ENCODE measurements around the gene FAM83F.
"Not testable (repeated sequence)": the region's sequence is repeated elsewhere in the genome, so short reads cannot be mapped to it uniquely, and the experiment has no call there.

FAM83F gene

GRCh38 chr22:39966470-39966869, 28.3 kb upstream of the FAM83F start:
- DNase-seq = no peak

DNA sequence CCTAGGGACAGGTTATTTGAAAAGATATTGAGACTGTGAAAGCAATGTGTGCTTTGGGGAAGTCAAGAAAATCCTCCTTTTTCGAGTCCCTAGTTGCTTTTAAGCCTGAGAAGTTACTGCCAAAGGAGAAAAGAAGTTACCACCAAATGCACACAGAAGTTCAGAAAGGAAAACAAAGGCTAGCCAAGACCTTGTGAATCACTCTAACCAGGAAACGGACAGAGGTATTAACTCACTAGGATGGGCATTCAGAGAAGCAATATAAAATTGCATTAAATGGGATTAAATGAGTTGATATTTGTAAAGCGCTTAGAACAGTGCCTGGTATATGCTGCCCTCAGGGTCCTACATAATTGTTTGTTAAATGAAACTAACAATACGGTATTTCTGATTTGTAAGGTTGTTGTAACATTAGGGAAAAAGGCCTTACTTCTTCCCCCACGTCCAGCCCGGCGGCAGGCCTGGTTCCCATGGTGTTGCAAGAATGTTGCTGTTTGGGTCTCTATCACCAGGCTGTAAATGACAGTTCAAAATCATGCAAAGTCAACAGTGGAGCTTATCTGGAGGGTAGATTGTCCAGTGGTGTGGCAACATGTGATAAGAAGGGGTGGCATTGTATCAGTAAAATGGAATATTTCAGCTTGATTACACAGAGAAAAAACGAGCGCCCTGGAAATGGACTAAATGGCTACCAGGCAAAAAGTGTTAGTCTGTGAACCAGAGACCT, 27.5 kb upstream of the FAM83F start:
- DNase-seq = no peak

- no peak for DNase-seq
Measured at GRCh38 chr22:39967996-39968972, 26.5 kb upstream of the FAM83F start.

GRCh38 chr22:39970742-39971141, 24.0 kb upstream of the FAM83F start:
- DNase-seq = no peak

DNA sequence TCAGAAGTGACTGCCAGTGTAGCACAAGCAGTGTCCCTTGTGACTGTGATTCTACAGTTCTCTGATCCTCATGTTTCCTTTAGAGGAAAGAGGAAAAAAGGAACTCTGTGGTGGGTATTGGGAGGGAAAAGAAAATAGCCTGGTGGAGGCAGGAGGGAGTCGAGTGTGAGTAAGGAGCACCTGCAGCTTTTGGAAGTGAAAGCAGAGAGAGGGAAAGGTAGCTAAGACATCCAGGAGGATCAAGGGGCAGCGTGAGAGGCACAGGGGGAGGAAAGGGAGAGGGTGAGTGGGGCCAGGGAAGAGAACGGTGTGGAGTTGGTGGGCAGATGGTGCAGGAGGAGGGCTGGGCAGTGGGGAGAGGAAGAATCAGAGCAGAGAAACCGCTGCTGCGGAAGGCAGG, 22.1 kb upstream of the FAM83F start:
- DNase-seq = no peak

DNA sequence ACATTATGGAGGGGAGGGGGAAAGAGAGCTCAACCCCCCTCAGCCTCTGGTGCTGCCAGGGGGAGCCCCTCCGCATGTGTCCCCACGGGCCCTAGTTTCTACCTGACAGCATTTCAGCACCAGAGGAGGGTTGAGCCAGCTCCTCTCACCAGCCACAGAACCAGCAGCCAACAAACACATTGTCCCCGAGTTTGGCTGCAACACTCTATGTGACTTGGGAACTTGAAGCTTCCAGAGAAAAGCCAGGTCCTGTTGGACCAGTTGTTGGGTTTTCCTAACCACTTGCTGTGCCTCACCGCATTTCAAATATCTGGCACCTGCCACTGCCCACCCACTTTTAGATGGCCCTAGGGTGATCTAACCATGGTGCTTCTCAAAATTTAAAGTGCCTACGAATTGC, 21.1 kb upstream of the FAM83F start:
- no peak for DNase-seq

DNA sequence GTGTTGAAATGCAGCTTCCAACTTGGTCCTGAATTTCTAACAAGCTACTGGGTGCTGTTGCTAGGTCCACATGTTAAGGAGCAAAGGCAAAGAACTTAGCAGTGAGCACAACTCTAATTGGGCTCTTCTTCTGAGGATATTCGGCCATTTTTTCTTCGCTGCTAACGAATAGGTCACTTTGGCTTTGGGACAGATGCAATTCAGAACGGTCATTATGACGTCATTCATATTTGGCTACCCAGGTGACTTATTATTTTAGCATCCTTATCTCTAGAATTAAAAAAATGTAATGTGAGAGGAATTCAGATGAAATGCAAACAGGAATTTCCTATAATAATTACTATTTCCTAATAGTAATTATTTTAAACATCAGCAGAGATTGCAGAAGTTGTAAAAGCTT, 20.7 kb upstream of the FAM83F start:
- DNase-seq = no peak

DNA sequence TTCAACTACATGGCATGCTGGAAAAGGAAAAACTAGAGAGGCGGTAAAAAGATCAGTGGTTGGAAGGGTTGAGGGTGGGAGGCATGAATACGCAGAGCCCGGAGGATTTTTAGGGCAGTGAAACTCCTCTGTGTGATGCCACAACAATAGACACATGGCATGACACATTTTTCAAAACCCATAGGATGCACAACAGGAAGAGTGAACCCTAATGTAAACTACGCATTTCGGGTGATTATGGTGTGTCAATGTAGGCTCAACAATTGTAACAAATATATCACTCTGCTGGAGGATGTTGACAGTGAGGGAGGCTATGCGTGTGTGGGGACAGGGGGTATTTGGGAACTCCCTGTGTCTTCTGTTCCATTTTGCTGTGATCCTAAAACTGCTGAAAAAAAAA, 15.7 kb upstream of the FAM83F start:
- DNase-seq = no peak

GRCh38 chr22:39979458-39979857, 15.3 kb upstream of the FAM83F start:
- DNase-seq = no peak

DNA sequence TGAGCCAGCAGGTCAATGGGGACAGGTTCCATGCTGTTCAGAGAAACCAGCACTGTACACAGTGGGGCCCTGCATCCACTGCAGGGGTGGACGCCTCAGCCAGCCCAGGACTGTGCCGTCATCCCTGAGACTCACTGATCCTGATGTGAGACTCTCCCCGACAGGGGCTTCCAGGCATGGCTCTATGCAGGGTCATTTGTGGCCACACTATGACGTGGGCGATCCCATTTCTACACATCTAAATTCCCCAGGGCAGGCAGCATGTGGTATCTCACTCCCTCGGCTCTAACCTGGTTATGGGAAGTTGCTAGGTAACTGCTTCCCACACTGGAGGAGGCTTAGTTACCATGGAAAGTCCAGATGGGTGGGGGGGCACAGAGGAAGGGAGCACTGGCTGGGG, 14.2 kb upstream of the FAM83F start:
- no peak for DNase-seq

GRCh38 chr22:39983346-39983745, 11.4 kb upstream of the FAM83F start:
- DNase-seq = no peak

- no peak for DNase-seq
Measured at GRCh38 chr22:39984006-39984405, 10.7 kb upstream of the FAM83F start.

DNA sequence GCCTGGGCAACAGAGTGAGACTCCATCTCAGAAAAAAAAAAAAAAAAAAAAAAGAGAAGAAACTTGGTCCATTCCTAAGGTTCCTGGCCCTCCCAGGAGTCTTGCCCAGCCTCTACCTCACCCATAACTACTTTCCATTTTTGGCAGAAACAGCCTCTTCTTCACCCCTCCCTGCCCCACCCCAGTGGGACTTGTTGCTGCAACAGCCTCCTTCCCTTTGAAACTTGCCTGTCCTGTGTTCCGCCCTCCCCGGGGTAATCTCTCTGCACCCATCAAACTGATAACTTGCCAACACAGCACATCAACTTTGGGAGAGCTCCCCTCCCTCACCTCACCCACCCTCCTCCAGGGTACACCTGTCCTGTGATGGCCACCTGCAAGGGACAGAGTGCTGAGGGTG, 10.0 kb upstream of the FAM83F start:
- no peak for DNase-seq

- peak; percentile 30 for DNase-seq
Measured at GRCh38 chr22:39985383-39986035, 9.2 kb upstream of the FAM83F start.

GRCh38 chr22:39988386-39989114, 6.2 kb upstream of the FAM83F start:
- no peak for DNase-seq

DNA sequence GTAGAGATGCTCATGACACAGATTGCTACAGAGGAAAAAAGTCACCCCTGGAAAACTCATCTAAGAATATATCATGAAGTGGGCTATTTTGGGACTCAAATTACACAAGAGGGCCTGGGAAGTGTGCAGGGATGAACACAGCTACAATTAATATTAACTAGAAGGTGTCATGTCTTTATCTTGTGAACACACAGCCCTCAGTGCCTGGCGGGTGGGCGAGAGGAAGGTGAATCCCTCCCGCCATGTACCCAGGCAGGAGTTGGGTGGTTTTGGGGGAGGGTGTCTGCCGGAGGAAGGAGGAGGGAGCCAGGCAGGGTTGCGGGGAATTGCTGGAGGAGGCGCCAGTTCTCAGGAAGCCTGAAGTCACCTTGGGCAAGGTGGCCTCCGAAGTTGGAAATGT, 5.1 kb upstream of the FAM83F start:
- DNase-seq = no peak

DNA sequence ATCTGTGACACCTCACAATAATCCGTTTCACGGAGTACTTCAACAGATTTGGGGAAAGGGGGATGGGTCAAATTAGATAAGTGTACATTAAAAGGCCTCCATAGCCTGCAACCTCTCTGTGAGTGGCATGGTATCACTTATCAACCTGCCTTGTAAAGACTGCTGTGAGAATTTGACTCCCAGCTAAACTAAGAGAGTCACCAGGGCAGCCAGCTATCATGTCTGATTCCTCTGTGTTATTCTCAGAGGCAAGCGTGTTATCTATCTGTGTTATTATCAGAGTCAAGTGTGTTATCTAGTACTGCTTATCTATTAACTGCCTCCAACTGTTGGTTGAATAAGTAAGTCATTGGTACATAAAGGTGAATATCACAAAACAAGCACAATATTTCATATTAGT, 4.1 kb upstream of the FAM83F start:
- DNase-seq = no peak

DNA sequence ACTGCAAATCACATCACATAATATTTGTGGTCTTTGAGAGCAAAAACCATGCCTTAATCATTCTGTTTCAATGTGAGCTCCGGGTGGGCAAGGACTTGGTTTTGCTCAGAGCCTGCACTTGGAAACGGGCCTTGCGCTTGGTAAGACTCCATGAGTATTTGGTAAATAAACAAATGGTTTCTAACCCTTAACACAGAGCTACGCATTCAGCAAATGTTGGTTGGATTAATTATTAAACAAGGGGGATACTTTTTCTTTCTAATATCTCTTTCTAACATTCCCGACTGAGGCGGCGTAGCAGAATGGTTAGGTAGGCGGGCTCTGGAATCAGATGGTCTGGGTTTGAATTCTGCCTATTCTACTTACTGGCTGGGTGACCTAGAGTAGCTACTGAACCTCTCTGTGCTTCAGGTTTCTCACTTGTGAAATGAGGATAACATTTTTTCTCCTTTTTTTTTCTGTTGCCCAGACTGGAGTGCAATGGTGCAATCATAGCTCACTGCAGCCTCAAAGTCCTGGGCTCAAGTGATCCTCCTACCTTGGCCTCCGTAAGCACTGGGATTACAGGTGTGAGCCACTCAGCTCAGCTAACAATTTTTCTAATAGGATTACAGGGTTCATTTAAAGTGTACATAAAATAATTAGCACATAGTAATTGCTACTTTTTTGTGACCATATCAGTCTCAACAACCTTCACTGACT, 3.4 kb upstream of the FAM83F start:
- no peak for DNase-seq

GRCh38 chr22:39992088-39992826, 2.5 kb upstream of the FAM83F start:
- no peak for DNase-seq

DNA sequence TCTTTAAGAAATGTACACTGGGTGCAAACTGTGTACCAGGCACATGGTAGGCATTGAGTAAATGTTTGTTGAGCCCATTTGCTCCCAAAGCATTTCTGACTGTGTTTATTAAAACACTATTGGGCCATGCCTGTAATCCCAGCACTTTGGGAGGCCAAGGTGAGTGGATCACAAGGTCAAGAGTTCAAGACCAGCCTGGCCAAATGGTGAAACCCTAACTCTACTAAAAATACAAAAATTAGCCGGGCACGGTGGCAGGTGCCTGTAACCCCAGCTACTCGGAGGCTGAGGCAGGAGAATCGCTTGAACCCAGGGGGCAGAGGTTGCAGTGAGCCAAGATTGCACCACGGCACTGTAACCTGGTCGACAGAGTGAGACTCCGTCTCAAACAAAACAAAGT, 1.9 kb upstream of the FAM83F start:
- DNase-seq = not testable (repeated sequence)

DNA sequence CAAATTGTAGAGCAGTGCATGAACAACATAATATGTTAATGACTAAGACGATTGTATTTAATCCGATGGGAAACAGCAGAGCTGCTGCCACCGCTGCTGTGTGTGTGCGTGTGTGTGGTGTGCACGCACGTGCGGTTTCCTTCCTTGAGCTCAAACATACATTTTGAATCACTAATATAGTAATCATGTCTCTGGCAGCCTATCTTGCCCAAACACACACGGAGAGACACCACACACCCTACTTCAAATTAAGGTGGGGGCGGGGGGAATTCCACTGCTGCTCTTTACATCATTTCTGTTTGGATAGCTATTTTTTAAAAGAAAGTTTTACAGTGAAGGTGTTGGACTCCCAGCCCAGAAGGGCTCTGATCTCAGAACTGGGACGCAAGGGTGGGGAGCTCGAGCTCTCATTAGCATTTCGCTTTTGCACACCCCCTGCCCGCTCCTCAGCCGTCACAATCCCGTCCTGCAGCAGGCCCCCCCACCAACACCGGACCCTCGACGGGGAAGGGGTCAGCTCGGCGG, 651 bp upstream of the FAM83F start:
- peak; percentile 70 for DNase-seq

All from activated naive CD4-positive, alpha-beta T cell treated with anti-CD3 and anti-CD28 coated beads, Interleukin-2, amount 50 U/mL, for 16 hours (primary cell).